Liver (tissue), 3 donors: ENCODE data around the gene TRABD.

Source experiments
- GABPA ChIP-seq, 2 donors: IDR thresholded peaks in 1 of 2; conservative IDR thresholded peaks in 1 of 2; 2 replicates each; pipeline ENCODE4 v1.6.1; 2016; ENCODE audit warnings: antibody characterized with exemption in 2 of 2, mild to moderate bottlenecking in 1 of 2, moderate library complexity in 1 of 2
- HNF4A ChIP-seq, 2 donors: conservative IDR thresholded peaks; 2 replicates each; pipeline ENCODE4 v1.6.1; 2016; ENCODE audit warnings: antibody characterized with exemption in 2 of 2, mild to moderate bottlenecking in 2 of 2
- JUND ChIP-seq, 2 donors: IDR thresholded peaks; 2 replicates each; pipeline ENCODE4 v1.6.1; 2016; ENCODE audit warnings: antibody characterized with exemption in 2 of 2
- TAF1 ChIP-seq: conservative IDR thresholded peaks from 2 replicates; pipeline ENCODE4 v1.6.1; 2016; ENCODE audit warnings: antibody characterized with exemption, mild to moderate bottlenecking
- TF ChIP-seq, protein P1 (sequence below): fragments of 150-350 bp; IDR thresholded peaks from 2 replicates; pipeline ENCODE4 v1.5.1; 2017; ENCODE audit warnings: improper control_type of control experiment, low read depth, low read length; ENCODE audit not compliant: missing input control
- TF ChIP-seq, protein P2 (sequence below): IDR thresholded peaks from 2 replicates; pipeline ENCODE4 v1.6.1; 2016; ENCODE audit warnings: antibody characterized with exemption
- donor health status: healthy.
- donor health status: healthy.

DNA sequence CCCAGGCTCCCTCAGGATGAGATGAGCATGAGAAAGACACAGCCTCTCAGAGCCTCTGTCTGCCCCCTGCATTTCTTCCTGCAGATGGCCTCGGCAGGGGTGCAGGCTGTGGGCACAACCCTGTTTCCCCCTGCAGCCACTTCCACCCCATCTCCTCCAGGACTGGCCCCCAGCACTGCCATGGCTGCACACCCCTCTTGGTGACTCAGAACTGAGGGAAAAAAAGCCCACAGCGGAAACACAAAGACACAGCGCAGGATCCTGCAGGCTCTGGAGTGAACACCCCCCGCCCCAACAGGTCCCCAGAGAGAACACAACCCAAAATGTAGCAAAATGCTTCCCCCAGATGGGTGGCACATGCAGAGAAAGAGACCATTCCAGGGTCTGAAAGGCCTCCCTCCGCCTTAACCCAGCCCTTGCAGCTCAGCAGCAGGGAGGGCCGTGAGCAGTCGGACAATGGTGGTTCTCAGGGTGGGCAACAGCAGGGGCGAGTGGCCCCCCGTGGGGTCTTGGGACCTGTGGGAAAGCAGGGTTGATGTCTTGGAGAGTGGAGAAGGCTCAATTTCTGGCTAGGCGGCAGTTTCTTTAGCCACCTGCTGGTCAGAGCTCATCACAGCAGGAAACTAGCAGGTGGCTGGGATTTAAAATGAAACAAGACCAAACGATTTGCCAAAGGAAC is 51.2 kb downstream of the TRABD start:
- TF ChIP-seq GABPA (IDR thresholded peaks at IDR 0.05 in 1 of 2, conservative IDR thresholded peaks at IDR 0.05 in 1 of 2) (no peak), JUND (IDR thresholded peaks at IDR 0.05) (no peak), TAF1 (no peak), HNF4A (conservative IDR thresholded peaks at IDR 0.05) (no peak)
- TF ChIP-seq, protein P1, sequence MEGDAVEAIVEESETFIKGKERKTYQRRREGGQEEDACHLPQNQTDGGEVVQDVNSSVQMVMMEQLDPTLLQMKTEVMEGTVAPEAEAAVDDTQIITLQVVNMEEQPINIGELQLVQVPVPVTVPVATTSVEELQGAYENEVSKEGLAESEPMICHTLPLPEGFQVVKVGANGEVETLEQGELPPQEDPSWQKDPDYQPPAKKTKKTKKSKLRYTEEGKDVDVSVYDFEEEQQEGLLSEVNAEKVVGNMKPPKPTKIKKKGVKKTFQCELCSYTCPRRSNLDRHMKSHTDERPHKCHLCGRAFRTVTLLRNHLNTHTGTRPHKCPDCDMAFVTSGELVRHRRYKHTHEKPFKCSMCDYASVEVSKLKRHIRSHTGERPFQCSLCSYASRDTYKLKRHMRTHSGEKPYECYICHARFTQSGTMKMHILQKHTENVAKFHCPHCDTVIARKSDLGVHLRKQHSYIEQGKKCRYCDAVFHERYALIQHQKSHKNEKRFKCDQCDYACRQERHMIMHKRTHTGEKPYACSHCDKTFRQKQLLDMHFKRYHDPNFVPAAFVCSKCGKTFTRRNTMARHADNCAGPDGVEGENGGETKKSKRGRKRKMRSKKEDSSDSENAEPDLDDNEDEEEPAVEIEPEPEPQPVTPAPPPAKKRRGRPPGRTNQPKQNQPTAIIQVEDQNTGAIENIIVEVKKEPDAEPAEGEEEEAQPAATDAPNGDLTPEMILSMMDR = peak; percentile 43
- TF ChIP-seq, protein P2, sequence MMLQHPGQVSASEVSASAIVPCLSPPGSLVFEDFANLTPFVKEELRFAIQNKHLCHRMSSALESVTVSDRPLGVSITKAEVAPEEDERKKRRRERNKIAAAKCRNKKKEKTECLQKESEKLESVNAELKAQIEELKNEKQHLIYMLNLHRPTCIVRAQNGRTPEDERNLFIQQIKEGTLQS = no peak
